Karpas-422 (cell line): ENCODE data around the gene GPC6. TPM values are rescaled to one million over a fixed set of nuclear protein-coding genes. Genes with fewer than 3 reads are reported as not detected.

Source experiments
- DNase-seq: peaks from one replicate; pipeline ENCODE4 v3.0.0-alpha.2; 2015
- H2AFZ ChIP-seq: fragments of 200-600 bp; sonication (generic); 2 replicates; pipeline ENCODE4 v1.6.1; 2014; ENCODE audit warnings: antibody characterized with exemption, low read length, mixed read lengths
- H3K27ac ChIP-seq: fragments of 200-600 bp; sonication (generic); 2 replicates; pipeline ENCODE4 v1.5.1; 2014; ENCODE audit warnings: mild to moderate bottlenecking, low read length, moderate library complexity
- H3K27me3 ChIP-seq: fragments of 200-600 bp; sonication (generic); 2 replicates; pipeline ENCODE4 v1.6.1; 2014; ENCODE audit warnings: low read length, mixed read lengths
- H3K36me3 ChIP-seq: fragments of 200-600 bp; sonication (generic); 2 replicates; pipeline ENCODE4 v1.6.1; 2014; ENCODE audit warnings: low read length, mixed read lengths; ENCODE audit not compliant: insufficient read depth
- H3K4me1 ChIP-seq: fragments of 200-600 bp; sonication (generic); 2 replicates; pipeline ENCODE4 v1.6.1; 2014; ENCODE audit warnings: mild to moderate bottlenecking, low read length, mixed read lengths
- H3K4me2 ChIP-seq: fragments of 200-600 bp; sonication (generic); 2 replicates; pipeline ENCODE4 v1.6.1; 2014; ENCODE audit warnings: low read length, low read depth, mild to moderate bottlenecking; ENCODE audit not compliant: poor library complexity, severe bottlenecking
- H3K4me3 ChIP-seq: fragments of 200-600 bp; sonication (generic); 2 replicates; pipeline ENCODE4 v1.5.1; 2014; ENCODE audit warnings: mild to moderate bottlenecking, antibody characterized with exemption, low read length, mixed read lengths
- H3K79me2 ChIP-seq: fragments of 200-600 bp; sonication (generic); 2 replicates; pipeline ENCODE4 v1.6.1; 2014; ENCODE audit warnings: mild to moderate bottlenecking, low read length, mixed read lengths
- H3K9ac ChIP-seq: fragments of 200-600 bp; sonication (generic); 2 replicates; pipeline ENCODE4 v1.6.0; 2014; ENCODE audit warnings: low read length
- H3K9me2 ChIP-seq: fragments of 200-600 bp; sonication (generic), shearing (Covaris generic); replicated peaks from 2 replicates; pipeline ENCODE4 v1.6.0; 2014; ENCODE audit warnings: mild to moderate bottlenecking, low read length, moderate library complexity; ENCODE audit not compliant: insufficient read depth
- H3K9me3 ChIP-seq: fragments of 300-700, 200-600 bp; sonication (generic); 2 replicates; pipeline ENCODE4 v1.6.1; 2014; ENCODE audit warnings: low read length, mixed read lengths
- H4K20me1 ChIP-seq: fragments of 200-600 bp; sonication (generic); 2 replicates; pipeline ENCODE4 v1.6.1; 2014; ENCODE audit warnings: mild to moderate bottlenecking, antibody characterized with exemption, low read length, low read depth; ENCODE audit not compliant: insufficient read depth
- total RNA-seq: library from RNA; depleted of rRNA; stranded (reverse); fragments of >200 nt; shearing (Covaris generic); gene quantifications from 2 replicates; pipeline ENCODE4 v1.2.3, GENCODE V29; 2014; ENCODE audit warnings: low replicate concordance

GPC6 gene
- total RNA-seq, 1 experiment from 2014 or later, result not detected

GRCh38 chr13:94234738-94235137, 1008.1 kb downstream of the GPC6 start:
- no peaks in the 10 kb centered on the region for H3K27me3 ChIP-seq
- H3K4me2 ChIP-seq, result no peak overlapping the region
- no peak overlapping the region for H3K4me3 ChIP-seq
- H3K9me2 ChIP-seq, result no peaks in the 10 kb centered on the region
- peak; percentile 29 for DNase-seq
- no peaks in the 10 kb centered on the region for H3K36me3 ChIP-seq
- H3K9me3 ChIP-seq, result no peaks in the 10 kb centered on the region
- no peak overlapping the region for H2AFZ ChIP-seq
- no peaks in the 10 kb centered on the region for H4K20me1 ChIP-seq
- H3K79me2 ChIP-seq, result no peaks in the 10 kb centered on the region
- H3K27ac ChIP-seq, result no peak overlapping the region
- H3K9ac ChIP-seq, result no peak overlapping the region
- no peaks in the 10 kb centered on the region for H3K4me1 ChIP-seq

GRCh38 chr13:94236132-94236531, 1009.5 kb downstream of the GPC6 start:
- Histone ChIP-seq H2AFZ (no peak overlapping the region), H3K4me2 (no peak overlapping the region)

GRCh38 chr13:94236872-94237271, 1010.3 kb downstream of the GPC6 start:
- Histone ChIP-seq H3K9me2 (no peaks in the 10 kb centered on the region), H3K4me1 (no peaks in the 10 kb centered on the region), H3K79me2 (no peaks in the 10 kb centered on the region), H2AFZ (no peak overlapping the region), H4K20me1 (no peaks in the 10 kb centered on the region), H3K27me3 (no peaks in the 10 kb centered on the region), H3K36me3 (no peaks in the 10 kb centered on the region), H3K9me3 (no peaks in the 10 kb centered on the region), H3K4me3 (no peak overlapping the region), H3K4me2 (no peak overlapping the region), H3K9ac (no peak overlapping the region), H3K27ac (no peak overlapping the region)
- DNase-seq, result peak; percentile 21

More at GRCh38 chr13:94236132-94236531, 1009.5 kb downstream of the GPC6 start:
- H3K36me3 ChIP-seq, result no peaks in the 10 kb centered on the region
- H3K4me3 ChIP-seq, result no peak overlapping the region
- H3K79me2 ChIP-seq, result no peaks in the 10 kb centered on the region
- H3K4me1 ChIP-seq, result no peaks in the 10 kb centered on the region
- peak; percentile 20 for DNase-seq
- H3K9me3 ChIP-seq, result no peaks in the 10 kb centered on the region
- no peak overlapping the region for H3K9ac ChIP-seq
- no peaks in the 10 kb centered on the region for H3K9me2 ChIP-seq
- no peak overlapping the region for H3K27ac ChIP-seq
- H4K20me1 ChIP-seq, result no peaks in the 10 kb centered on the region
- H3K27me3 ChIP-seq, result no peaks in the 10 kb centered on the region

- H3K4me3 ChIP-seq, result no peak overlapping the region
- no peak overlapping the region for H3K9ac ChIP-seq
- H3K4me2 ChIP-seq, result no peak overlapping the region
- H2AFZ ChIP-seq, result no peak overlapping the region
- H3K79me2 ChIP-seq, result no peaks in the 10 kb centered on the region
- no peaks in the 10 kb centered on the region for H3K27me3 ChIP-seq
- H3K9me3 ChIP-seq, result no peaks in the 10 kb centered on the region
- no peaks in the 10 kb centered on the region for H3K4me1 ChIP-seq
- no peaks in the 10 kb centered on the region for H4K20me1 ChIP-seq
- no peak for DNase-seq
- no peak overlapping the region for H3K27ac ChIP-seq
- no peaks in the 10 kb centered on the region for H3K9me2 ChIP-seq
- H3K36me3 ChIP-seq, result no peaks in the 10 kb centered on the region
Measured at GRCh38 chr13:94239135-94239534, 1012.5 kb downstream of the GPC6 start.

- Histone ChIP-seq H3K9ac (no peak overlapping the region), H2AFZ (no peak overlapping the region), H3K4me1 (no peaks in the 10 kb centered on the region), H3K79me2 (no peaks in the 10 kb centered on the region), H3K27ac (no peak overlapping the region), H3K4me3 (no peak overlapping the region), H3K36me3 (no peaks in the 10 kb centered on the region), H3K9me2 (no peaks in the 10 kb centered on the region), H3K27me3 (no peaks in the 10 kb centered on the region), H4K20me1 (no peaks in the 10 kb centered on the region), H3K4me2 (no peak overlapping the region), H3K9me3 (0 out of 2 replicates have a peak, but pooled peaks cover 4% of the 10 kb centered on the region)
- DNase-seq, result no peak
Measured at GRCh38 chr13:94242554-94242953, 1015.9 kb downstream of the GPC6 start.

GRCh38 chr13:94243551-94243950, 1016.9 kb downstream of the GPC6 start:
- no peaks in the 10 kb centered on the region for H4K20me1 ChIP-seq
- no peak overlapping the region for H3K27ac ChIP-seq
- no peak overlapping the region for H3K9ac ChIP-seq
- H3K4me3 ChIP-seq, result no peak overlapping the region
- DNase-seq, result no peak
- no peak overlapping the region for H3K4me2 ChIP-seq
- H3K27me3 ChIP-seq, result no peaks in the 10 kb centered on the region
- no peaks in the 10 kb centered on the region for H3K9me2 ChIP-seq
- no peaks in the 10 kb centered on the region for H3K4me1 ChIP-seq
- H3K9me3 ChIP-seq, result 0 out of 2 replicates have a peak, but pooled peaks cover 4% of the 10 kb centered on the region
- H3K36me3 ChIP-seq, result no peaks in the 10 kb centered on the region
- H3K79me2 ChIP-seq, result no peaks in the 10 kb centered on the region
- no peak overlapping the region for H2AFZ ChIP-seq

- H3K79me2 ChIP-seq, result no peaks in the 10 kb centered on the region
- H3K4me1 ChIP-seq, result no peaks in the 10 kb centered on the region
- no peak overlapping the region for H3K4me2 ChIP-seq
- H3K9ac ChIP-seq, result no peak overlapping the region
- no peak overlapping the region for H2AFZ ChIP-seq
- no peaks in the 10 kb centered on the region for H3K36me3 ChIP-seq
- no peaks in the 10 kb centered on the region for H3K27me3 ChIP-seq
- DNase-seq, result no peak
- no peak overlapping the region for H3K27ac ChIP-seq
- H3K4me3 ChIP-seq, result no peak overlapping the region
- no peaks in the 10 kb centered on the region for H3K9me2 ChIP-seq
- no peaks in the 10 kb centered on the region for H4K20me1 ChIP-seq
- 0 out of 2 replicates have a peak, but pooled peaks cover 4% of the 10 kb centered on the region for H3K9me3 ChIP-seq
Measured at GRCh38 chr13:94246495-94246894, 1019.9 kb downstream of the GPC6 start.

- Histone ChIP-seq H3K79me2 (no peaks in the 10 kb centered on the region), H3K4me3 (no peak overlapping the region), H2AFZ (no peak overlapping the region), H3K4me1 (no peaks in the 10 kb centered on the region), H3K27me3 (no peaks in the 10 kb centered on the region), H3K27ac (no peak overlapping the region), H3K4me2 (no peak overlapping the region), H4K20me1 (no peaks in the 10 kb centered on the region), H3K9me2 (no peaks in the 10 kb centered on the region), H3K36me3 (no peaks in the 10 kb centered on the region), H3K9ac (no peak overlapping the region), H3K9me3 (0 out of 2 replicates have a peak, but pooled peaks cover 4% of the 10 kb centered on the region)
- DNase-seq, result no peak
Measured at GRCh38 chr13:94247890-94248289, 1021.3 kb downstream of the GPC6 start.
